Stimulated activated CD4-positive, alpha-beta T cell treated with anti-CD3 and anti-CD28 coated beads, TNF-alpha, amount 100 ng/mL, for 4 hours (primary cell): ENCODE data around the gene LOXL4.

Experiments used
- DNase-seq, 3 experiments: peaks; one replicate each; pipeline ENCODE4 v3.0.0-alpha.2; 2020; ENCODE audit warnings: low read depth in 3 of 3

Gene LOXL4

DNA sequence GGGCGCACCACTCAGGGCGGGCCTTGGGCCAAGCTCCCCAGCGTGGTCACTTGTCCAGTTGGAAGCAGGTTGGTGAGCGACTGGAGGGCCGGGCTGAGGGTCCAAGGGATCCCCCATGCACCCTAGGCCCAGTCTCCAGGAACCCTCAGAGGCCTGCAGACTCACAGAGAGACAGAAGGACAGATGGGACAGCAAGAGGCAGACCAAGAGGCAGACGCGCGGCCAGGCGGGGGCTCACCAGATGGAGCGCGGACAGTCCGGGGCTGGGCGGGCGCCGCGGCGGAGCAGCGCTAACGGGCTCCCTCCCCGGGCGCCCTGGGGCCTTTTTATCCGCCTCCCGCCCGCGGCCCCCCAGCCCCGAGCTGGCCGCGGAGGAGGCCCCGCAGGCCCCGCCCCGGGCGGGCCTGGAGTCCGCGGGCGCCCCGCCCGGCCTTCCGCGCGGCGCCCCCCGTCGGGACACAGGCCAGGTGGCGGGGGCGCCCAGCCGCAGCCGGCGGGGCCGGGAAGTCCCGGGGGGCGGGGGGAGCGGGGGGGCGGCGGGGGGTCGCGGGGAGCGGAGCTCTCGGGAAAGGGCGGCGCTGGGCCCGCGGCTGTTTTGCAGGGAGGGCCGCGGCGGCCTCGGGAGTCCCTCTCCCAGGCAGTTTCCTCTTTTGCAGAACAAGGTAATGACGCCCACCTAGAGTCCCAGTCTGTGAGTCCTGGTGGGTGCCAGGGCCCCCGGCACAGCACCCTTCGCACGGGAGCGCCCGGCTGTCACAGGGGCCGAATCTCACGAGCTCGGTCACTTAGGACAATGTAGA is at the start of gene LOXL4:
TSS of gene LOXL4 (minus strand) at position 301 of the 800 bp plus-strand sequence. CDS start 5,175 bp downstream, outside the sequence.
- DNase-seq = no peak

DNA sequence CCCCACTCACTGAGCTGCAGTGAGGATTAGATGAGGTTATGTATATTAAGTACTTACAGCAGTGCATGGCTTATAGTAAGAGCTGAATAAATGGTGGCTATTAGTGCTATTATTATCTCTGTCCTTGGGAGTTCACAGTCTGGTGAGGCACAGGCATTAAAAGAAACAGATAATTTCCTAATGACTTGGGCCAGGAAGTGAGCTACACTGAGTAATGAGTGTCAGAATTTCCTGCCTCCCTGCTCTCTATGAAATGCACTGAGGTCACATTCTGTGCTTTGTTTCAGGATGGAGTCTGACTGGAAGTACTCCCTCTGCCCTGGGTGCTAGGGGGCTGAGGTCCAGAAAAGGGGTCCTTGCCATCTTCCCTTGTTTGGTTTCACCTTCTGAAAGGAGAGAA is 48.7 kb upstream of the LOXL4 start:
- DNase-seq = no peak

DNA sequence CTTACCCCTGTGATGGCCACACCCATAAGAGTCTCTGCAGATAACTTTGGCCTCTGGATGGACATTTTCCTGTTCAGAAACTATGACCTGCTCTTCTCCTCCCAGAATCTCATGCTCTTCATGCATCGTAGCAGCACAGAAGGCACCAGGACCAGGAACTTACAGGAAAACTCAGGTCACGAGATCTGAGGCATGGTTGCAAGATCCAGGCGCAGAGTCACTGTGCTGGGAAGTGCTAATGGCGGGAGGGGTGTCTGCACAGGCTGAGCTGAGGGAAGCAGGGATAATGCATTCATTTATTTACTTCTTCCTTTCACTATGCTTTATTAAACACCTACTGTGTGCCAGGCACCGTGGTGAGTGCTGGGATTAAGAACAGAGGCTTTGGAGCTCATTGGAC is 48.2 kb upstream of the LOXL4 start:
- no peak for DNase-seq

DNA sequence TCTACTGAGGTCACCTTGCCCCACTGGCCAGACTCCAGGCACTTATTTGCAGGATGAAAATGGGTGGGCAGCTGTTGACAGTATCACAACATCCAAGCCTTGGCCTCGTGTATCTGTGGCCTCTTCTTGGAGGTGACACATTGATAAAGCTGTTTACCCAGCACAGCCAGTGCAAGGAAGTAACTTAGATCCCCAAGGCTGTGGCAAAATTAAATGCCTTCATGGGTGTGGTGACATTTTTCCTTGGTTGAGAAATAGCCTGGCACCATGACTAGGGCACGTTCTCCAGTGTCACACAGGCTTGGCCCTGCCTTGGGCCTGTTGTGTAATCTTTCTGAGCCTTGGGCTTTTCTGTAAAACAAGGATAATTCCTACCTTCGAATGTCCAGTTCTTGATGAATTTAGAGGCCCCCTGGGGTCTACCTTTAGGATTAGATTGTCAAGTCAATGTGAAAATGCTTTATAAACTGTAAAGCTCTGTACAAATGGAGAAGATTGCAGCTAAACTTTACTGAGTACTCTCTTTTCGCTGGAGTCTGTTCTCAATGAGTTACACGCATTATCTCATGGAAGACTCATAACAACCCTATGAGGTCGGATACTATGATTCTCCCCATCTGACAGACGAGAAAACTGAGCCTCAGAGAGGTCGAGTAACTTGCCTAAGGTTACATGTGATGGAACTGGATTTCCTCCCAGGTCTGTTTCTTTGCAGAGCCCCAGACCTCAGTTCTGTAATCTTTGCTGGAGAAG is 46.7 kb upstream of the LOXL4 start:
- DNase-seq = no peak

DNA sequence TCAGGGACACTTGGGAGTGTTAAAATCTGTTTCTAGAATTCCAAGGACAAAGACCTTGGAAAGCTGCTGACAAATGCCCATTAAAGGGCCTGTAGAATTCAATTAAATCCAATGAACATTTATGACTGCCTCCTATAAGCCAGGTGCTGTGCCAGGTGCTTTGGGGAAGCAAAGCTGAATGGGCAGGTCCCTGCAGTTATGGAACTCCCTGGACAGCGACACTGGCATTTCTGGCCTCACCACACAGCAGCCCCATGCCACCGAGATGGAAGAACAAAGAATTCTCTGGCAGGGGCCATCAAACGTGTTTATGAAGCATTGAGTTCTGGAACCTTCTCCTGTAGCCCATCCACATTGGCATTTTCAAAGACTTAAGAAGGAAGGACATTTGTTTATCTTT is 45.6 kb upstream of the LOXL4 start:
- DNase-seq = no peak

DNA sequence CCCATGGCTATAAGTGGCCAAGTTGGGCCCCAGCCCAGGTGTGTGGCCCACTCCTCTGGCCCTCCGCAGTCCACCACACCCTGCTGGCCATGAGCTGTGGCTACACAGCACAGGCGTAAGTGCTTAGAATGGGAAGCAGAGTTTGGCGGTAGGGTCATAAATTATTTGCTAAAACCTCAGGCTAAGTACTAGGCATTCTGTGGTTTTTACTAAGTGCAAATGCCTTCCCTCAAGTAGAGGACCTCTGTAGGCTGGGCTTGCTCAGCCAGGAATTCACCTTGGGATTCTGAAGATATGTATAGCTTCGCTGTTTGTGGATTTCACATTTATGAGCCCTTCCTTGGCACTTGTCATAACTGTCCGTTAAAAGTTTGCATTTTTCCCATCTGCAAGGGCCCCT is 44.8 kb upstream of the LOXL4 start:
- DNase-seq = no peak

DNA sequence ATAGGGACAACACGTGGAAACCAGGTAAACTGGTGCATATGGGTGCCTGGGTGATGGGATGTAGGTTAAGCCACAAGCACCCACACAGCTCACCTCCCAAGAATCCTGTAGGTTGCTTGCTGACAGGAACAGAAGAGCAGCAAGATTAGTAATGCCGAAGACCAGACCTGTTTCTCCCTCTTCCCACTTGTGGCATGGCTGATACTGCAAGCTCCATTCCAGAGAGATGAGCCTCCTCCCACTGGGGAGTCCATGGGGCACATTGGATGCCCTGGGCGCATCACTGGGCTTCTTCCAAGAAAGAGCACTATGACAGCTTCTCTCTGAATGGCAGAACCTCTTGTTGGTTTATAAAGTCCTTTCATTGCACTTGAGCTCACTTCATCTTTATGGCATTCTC is 44.4 kb upstream of the LOXL4 start:
- no peak for DNase-seq

DNA sequence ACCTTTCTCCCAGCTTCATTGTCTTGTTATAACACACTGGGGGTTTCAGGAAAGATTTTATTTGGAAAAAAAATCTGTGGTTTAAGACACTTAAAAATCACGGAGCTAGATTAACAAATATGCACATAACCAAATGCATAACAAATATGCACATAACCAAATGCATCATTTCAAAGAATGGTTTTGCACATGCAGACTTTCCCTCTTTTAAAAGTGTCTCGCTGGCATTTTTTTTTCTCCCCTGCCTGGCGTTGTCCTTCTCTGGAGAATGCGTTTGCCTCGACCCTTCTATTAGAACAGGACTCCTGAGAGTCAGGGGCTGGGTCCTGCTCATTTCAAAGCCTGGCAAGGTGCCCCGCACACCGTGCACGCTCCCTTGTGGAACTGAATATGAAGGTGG is 42.7 kb upstream of the LOXL4 start:
- no peak for DNase-seq

DNA sequence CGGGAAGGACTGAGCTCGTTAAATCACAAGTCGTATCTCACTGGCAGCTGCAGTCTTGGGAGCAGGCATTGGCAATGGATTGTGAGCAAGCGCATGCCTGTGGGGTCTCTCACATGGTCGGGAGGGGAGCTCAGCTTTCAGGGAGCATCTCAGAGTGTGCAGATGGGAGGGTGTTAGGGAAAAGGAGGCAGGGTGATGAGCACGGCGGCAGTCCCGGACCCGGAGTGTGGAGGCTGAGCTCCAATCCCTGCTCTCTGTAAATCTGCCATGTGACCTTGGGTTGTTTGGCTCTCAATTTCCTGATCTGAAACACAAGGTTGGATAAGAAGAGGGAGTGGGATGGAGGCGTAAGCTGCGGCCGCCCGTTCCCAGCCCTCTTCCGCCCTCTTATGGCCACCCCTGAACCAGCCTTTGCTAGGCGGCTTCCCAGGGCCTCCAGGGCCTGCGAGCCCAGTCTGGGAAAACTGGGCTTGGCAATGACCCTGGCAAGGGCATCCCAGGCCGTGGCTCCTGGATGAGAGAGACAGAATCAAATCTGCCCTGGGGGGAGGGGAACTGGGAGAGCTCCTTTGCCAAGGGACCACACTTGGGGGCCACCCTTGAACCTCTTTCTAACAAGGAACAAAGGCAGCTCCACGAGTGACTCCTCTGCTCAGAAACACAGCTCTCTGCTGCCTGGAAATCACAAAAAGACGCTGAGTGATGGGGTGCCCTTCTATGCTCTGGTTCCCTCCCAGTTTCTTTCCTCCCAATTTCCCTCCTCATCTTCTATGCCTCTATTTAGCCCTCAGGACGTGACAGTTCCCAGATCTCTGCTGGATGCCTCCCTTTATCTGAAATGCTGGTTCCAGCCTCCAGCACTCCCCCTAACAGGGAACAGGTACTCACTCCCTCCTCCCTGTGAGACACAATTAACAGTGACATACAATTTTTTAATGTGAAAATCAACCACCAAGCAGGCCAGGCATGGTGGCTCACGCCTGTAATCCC is 41.7 kb upstream of the LOXL4 start:
- DNase-seq = no peak

DNA sequence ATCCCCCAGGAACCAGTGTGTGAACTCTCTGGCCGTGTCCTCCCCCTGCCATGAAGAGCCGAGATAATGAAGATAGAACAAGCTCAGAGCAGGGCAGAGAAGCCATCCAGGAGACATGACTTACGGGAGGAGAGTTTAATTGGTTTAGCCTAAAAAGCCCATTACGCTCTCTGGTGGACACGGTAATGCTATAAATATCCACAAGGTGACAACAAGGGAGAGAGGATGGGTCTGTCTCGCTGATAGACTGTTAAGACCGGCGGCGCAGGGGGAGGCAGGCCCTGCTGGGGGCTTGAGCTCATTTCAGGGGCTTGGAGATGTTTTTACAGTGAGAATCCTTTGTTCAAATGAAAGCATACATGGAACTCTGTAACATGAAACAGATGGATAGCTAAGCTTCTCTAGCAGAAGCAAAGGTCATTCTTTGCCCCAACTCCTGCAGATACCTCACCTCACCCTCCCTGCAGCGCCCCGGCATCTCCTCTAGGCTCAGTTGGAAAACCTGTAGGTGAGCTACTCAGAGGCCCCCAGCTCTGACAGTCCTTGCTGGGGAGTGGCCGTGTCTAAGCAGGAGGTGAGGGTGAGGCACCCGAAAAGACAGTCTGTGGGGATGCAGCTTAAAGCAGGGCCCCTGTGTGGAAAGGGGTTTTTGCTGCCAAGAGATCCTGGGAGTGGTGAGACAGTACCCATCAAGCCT is 40.8 kb upstream of the LOXL4 start:
- DNase-seq = no peak

DNA sequence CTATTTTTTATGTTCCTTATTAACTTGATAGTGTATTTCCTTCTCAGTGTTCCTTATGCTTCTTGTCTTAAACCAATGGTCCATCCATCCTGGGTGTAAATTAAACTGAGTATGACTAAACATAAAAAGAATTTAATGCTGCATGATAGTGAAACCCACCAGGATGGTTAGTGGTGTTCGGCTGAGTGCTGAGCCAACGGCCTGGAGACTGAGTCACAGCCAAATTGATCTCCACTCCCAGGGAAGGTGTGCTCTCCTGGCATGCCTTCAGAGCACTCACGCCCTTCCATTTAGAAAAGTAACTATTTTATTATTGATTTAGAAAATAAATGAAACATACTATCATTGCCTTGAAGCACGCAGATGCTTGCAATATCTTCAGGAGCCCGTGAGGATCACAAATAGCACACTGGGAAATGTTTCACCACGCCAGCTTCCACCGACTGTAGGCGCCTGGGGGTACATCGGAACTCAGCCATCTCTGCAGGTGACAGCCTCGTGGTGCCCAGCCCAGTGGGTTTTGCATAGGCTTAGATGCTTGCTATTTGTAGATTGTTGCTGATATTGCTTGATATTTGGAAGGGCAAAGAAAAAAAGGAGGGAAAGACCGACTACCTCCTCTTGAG is 40.0 kb upstream of the LOXL4 start:
- no peak for DNase-seq

DNA sequence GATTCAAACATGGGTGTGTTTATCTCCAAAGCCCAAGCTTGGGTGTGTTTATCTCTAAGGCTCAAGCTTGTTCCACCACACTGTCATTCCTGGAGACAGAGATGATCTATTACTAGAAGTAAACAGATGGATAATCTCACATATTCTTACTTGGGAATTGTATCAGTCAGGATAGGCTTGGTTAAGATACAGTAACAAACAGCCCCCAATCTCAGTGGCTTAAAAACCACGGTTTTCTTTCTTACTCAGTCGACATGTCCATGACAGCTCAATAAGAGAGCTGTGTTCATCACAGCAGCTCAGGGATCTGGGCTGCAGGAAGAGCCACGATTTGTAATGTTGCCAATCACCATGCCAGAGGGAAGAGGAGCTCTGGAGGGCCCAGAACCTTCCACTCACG is 38.5 kb upstream of the LOXL4 start:
- no peak for DNase-seq

DNA sequence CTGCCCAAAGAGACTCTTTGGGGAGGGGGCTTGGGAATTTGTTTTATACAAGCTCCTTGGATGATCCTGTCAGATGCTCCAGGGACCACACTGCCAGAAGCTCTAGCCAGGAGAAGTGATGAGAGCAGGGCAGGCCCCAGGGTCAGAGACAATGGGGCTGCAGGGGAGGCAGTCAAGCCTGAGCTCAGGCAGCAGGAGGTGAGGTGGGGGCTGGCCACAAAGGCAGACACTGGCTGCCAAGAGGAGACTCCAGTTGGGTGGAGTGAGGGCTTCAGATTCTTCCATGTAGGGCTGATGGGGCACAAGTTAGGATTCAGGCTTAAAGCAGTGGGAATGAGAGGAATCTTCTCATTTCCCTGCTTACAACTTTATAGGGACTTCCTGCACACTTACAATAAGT is 35.6 kb upstream of the LOXL4 start:
- DNase-seq = no peak

DNA sequence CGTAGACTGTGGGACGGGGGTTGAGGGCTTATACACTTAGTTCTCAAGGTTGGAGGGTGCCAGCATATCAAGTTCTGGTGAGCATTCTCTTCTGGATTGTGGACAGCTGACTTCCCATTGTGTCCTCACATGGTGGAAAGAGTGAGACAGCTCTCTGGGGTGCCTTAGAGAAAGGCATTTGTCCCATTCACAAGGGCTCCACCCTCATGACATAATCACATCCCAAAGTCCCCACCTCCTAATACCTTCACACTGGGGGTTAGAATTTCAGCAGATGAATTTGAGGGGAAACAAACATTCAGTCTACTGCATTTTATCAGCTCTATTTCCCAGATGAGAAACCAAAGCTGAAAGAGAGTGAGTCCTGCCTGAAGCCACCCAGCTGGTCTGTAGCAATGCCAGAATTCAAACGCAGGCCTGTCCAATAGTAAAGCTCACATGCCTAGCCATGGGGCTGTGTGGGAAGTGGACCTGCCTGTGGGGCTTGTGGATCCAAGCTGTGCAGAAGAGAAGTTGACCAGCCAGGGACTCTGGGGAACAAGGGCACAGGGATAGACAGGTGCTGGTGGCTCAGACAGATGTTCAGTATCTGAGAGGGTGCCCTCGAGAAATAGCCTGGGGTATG is 34.9 kb upstream of the LOXL4 start:
- DNase-seq = no peak

DNA sequence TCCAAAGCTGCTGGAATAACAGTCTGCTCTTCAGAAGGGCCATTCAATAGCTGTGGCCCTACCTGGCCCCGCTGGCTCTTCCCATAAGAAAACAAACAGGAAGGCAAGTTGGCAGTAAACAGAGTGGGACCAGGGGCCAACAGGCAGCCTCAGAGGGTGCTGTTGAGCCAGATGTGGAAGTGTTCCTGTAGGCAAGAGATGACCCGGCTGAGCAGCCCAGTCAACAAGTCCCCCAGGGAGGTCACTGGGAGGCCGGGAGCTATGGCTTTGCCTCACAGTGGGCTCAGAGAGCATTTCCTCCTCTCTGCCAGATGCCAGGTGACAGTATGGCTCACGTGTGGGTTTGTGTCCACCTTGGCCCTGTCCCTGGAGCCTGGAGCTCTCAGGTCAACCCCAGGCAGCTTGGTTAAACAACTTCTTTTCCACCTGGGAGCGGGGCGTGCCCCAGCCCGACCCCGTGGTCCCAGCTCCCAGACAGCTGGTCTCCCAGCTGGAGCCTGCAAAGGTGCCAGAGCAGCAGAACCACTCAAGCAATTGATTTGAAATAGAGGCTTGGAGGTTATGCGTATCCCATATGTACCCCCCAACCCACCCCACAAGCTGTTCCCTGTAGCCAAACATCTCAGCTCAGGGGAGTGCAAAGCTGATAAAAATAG is 33.8 kb upstream of the LOXL4 start:
- no peak for DNase-seq

DNA sequence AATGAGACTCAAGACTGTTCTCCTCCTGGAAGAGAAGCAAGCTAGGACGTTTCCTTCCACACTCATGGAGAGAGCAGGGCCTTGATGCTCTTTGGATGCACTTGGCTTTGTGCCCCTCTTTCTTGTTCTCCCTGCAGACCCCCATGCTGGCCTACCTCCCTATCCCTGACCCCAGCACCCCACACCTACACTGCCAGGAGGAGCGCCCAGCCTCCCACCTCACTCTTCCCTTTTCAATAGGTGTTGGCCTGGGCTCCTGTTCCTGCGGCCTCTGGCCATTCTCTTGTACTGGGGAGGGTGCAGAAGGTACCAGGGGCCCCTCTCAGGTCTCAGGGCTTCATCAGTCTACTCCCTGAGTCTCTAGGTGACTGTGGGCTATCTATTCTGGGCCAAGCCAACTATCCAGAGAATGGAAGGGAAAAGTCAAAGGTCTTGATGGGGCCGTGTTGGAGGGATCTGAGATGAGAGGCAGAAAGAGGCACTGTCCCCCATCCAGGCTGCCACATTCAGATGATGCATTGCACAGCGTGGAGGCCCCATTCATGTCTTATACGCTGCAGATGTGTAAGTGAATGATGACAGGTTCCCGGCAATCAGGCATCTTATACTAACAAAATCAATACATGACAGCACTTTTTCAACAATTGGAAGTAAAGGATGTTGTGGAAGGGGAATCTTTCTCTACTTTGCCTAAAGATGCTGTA is 32.7 kb upstream of the LOXL4 start:
- DNase-seq = no peak

DNA sequence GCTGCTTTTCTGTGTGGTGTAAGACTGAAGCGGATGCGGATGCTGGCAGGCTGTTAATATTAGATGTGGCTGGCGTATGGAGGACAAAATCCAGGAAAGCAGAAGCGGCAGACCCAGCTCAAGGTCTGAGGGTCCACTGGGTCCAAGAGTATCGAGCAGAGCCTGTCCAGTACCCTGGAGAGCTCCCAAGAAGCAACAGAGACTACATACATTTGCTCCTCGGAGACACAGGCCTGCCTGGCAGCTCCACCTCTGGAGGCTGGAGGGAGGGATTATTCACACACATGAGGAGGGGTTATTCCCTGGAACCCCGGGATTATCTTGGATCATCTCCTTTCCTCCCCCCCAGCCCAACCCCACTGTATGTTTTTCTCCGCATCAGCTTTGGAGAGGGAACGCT is 31.3 kb upstream of the LOXL4 start:
- DNase-seq = no peak

DNA sequence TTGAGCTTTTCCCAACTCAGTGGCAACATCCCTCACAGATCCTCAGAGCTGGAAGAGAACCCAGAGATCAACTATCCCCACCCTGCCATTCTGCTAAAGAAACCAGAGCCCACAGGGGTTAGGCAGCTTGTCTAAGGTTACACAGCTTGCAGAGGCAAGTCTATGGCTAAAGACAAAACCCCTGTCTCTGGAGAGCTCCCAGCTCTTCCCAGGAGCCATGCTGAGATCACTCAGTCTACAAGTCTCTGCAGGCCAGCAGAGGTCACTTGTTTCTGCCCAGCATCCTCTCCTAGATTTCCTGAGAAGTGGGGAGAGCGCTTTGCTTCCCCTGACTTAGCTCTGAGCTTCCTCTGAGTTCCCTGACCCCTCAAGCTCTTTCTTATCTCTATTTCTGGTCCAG is 28.5 kb upstream of the LOXL4 start:
- DNase-seq = no peak

DNA sequence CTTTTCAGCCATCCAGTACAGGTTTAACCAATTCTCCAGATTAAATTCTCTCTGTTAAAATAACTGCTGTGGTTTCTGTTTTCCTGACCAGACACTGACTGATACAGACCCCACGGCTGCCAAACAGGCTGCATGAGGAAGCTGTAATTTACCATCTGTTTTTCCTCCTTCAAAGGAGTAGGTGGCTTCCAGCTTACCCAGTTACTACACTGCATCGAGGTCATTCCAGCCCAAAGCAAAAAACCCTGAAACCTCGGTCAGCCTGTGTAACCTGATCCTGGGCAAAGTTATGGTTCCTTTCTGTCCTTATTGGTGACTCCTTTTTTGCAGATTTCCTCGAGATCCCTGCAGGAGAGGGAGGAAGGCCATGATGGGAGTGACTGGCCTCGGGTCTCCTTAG is 27.9 kb upstream of the LOXL4 start:
- no peak for DNase-seq
